Stimulated activated CD8-positive, alpha-beta memory T cell treated with anti-CD3 and anti-CD28 coated beads, Interleukin-12 subunit alpha, Interleukin-12 subunit beta, amount 100 ng/mL, for 1 hour (primary cell): ENCODE measurements around the gene CNIH3.

Source experiments
- DNase-seq: peaks from one replicate; pipeline ENCODE4 v3.0.0-alpha.2; 2020; ENCODE audit warnings: low read depth

The CNIH3 gene

GRCh38 chr1:224616756-224617409, 766 bp downstream of the CNIH3 start:
- no peak for DNase-seq

- no peak for DNase-seq
Measured at GRCh38 chr1:224617410-224618355, 1.6 kb downstream of the CNIH3 start.

GRCh38 chr1:224619209-224619608, 3.1 kb downstream of the CNIH3 start:
- no peak for DNase-seq

- no peak for DNase-seq
Measured at GRCh38 chr1:224620105-224620504, 4.0 kb downstream of the CNIH3 start.

- DNase-seq = no peak
Measured at GRCh38 chr1:224621813-224622682, 5.9 kb downstream of the CNIH3 start.

- DNase-seq = no peak
Measured at GRCh38 chr1:224622831-224623230, 6.7 kb downstream of the CNIH3 start.

- DNase-seq = no peak
Measured at GRCh38 chr1:224623310-224623714, 7.2 kb downstream of the CNIH3 start.

- peak; percentile 55 for DNase-seq
Measured at GRCh38 chr1:224623743-224624333, 7.7 kb downstream of the CNIH3 start.

- no peak for DNase-seq
Measured at GRCh38 chr1:224624432-224624831, 8.3 kb downstream of the CNIH3 start.

- no peak for DNase-seq
Measured at GRCh38 chr1:224626042-224626441, 9.9 kb downstream of the CNIH3 start.

GRCh38 chr1:224629965-224630364, 13.8 kb downstream of the CNIH3 start:
- DNase-seq = no peak

GRCh38 chr1:224631462-224632115, 15.5 kb downstream of the CNIH3 start:
- no peak for DNase-seq

- DNase-seq = no peak
Measured at GRCh38 chr1:224632381-224632871, 16.3 kb downstream of the CNIH3 start.

GRCh38 chr1:224632921-224633321, 16.8 kb downstream of the CNIH3 start:
- DNase-seq = no peak

- no peak for DNase-seq
Measured at GRCh38 chr1:224635356-224635755, 19.2 kb downstream of the CNIH3 start.

GRCh38 chr1:224637515-224637914, 21.4 kb downstream of the CNIH3 start:
- DNase-seq = no peak

GRCh38 chr1:224637936-224638335, 21.8 kb downstream of the CNIH3 start:
- no peak for DNase-seq

GRCh38 chr1:224639426-224639975, 23.4 kb downstream of the CNIH3 start:
- no peak for DNase-seq

- DNase-seq = no peak
Measured at GRCh38 chr1:224640018-224640417, 23.9 kb downstream of the CNIH3 start.

GRCh38 chr1:224640587-224640986, 24.5 kb downstream of the CNIH3 start:
- DNase-seq = no peak

GRCh38 chr1:224641030-224641429, 24.9 kb downstream of the CNIH3 start:
- no peak for DNase-seq
